ENCODE data around the gene SMURF1.
A peak's percentile ranks its signal among the peaks of the same experiment; 100 is the strongest.

SMURF1 gene

GRCh38 chr7:98991141-98991540 lies 152.8 kb downstream of the SMURF1 start:
- TF ChIP-seq CTCF (IDR thresholded peaks at IDR 0.05), result no peak
- Mint-ChIP-seq H3K4me3 (no peak overlapping the region), H3K4me1 (no peaks in the 10 kb centered on the region), H3K27me3 (ENCODE audit: low read depth, poor library complexity) (no peaks in the 10 kb centered on the region), H3K36me3 (ENCODE audit: low read depth) (peaks cover 85% of the 10 kb centered on the region), H3K27ac (peak overlapping the region; percentile 94), H3K9me3 (peaks cover 10% of the 10 kb centered on the region)
- DNase-seq, result no peak

- H3K4me1 Mint-ChIP-seq, result no peaks in the 10 kb centered on the region
- no peak for TF ChIP-seq CTCF (IDR thresholded peaks at IDR 0.05)
- no peak overlapping the region for H3K4me3 Mint-ChIP-seq
- no peak overlapping the region for H3K27ac Mint-ChIP-seq
- peaks cover 18% of the 10 kb centered on the region for H3K9me3 Mint-ChIP-seq
- H3K27me3 Mint-ChIP-seq (ENCODE audit: low read depth, poor library complexity), result no peaks in the 10 kb centered on the region
- peaks cover 85% of the 10 kb centered on the region for H3K36me3 Mint-ChIP-seq (ENCODE audit: low read depth)
- DNase-seq, result no peak
These were observed 153.6 kb downstream of the SMURF1 start for GRCh38 chr7:98990356-98990755.

- no peaks in the 10 kb centered on the region for H3K27me3 Mint-ChIP-seq (ENCODE audit: low read depth, poor library complexity)
- H3K4me1 Mint-ChIP-seq, result no peaks in the 10 kb centered on the region
- H3K4me3 Mint-ChIP-seq, result no peak overlapping the region
- H3K27ac Mint-ChIP-seq, result no peak overlapping the region
- no peak for DNase-seq
- TF ChIP-seq CTCF (IDR thresholded peaks at IDR 0.05), result no peak
- H3K36me3 Mint-ChIP-seq (ENCODE audit: low read depth), result peaks cover 90% of the 10 kb centered on the region
- H3K9me3 Mint-ChIP-seq, result peaks cover 20% of the 10 kb centered on the region
These were observed 155.3 kb downstream of the SMURF1 start for GRCh38 chr7:98988641-98989040.

GRCh38 chr7:98985945-98986344 lies 158.0 kb downstream of the SMURF1 start:
- Mint-ChIP-seq H3K27ac (no peak overlapping the region), H3K9me3 (peaks cover 20% of the 10 kb centered on the region), H3K27me3 (ENCODE audit: low read depth, poor library complexity) (no peaks in the 10 kb centered on the region), H3K4me1 (no peaks in the 10 kb centered on the region), H3K36me3 (ENCODE audit: low read depth) (peaks cover 90% of the 10 kb centered on the region), H3K4me3 (no peak overlapping the region)
- DNase-seq, result no peak
- TF ChIP-seq CTCF (IDR thresholded peaks at IDR 0.05), result no peak

GRCh38 chr7:98985406-98985805 lies 158.5 kb downstream of the SMURF1 start:
- Mint-ChIP-seq H3K4me1 (no peaks in the 10 kb centered on the region), H3K27ac (no peak overlapping the region), H3K36me3 (ENCODE audit: low read depth) (peaks cover 91% of the 10 kb centered on the region), H3K4me3 (no peak overlapping the region), H3K27me3 (ENCODE audit: low read depth, poor library complexity) (no peaks in the 10 kb centered on the region), H3K9me3 (peaks cover 20% of the 10 kb centered on the region)
- no peak for DNase-seq
- no peak for TF ChIP-seq CTCF (IDR thresholded peaks at IDR 0.05)

- peaks cover 91% of the 10 kb centered on the region for H3K36me3 Mint-ChIP-seq (ENCODE audit: low read depth)
These were observed 159.8 kb downstream of the SMURF1 start for GRCh38 chr7:98984126-98984525.

More at GRCh38 chr7:98984126-98984525, 159.8 kb downstream of the SMURF1 start:
- Mint-ChIP-seq H3K4me1 (no peaks in the 10 kb centered on the region), H3K27ac (peak overlapping the region; percentile 77), H3K4me3 (no peak overlapping the region), H3K9me3 (peaks cover 20% of the 10 kb centered on the region), H3K27me3 (ENCODE audit: low read depth, poor library complexity) (no peaks in the 10 kb centered on the region)
- TF ChIP-seq CTCF (IDR thresholded peaks at IDR 0.05), result no peak
- no peak for DNase-seq
